AG04450 (cell line): ENCODE data around the gene RFPL1. TPM values are rescaled to one million over a fixed set of nuclear protein-coding genes. Genes with fewer than 3 reads are reported as not detected.

Source experiments
- CTCF ChIA-PET: fragments of 300-600, 350-600 bp; formaldehyde crosslinking; extraction: SDS; loops from one replicate; lab custom pipeline; 2022; ENCODE audit warnings: antibody characterized with exemption, inconsistent platforms; lab: Charles Lee
- POLR2A ChIA-PET: fragments of 350-600 bp; formaldehyde crosslinking; extraction: SDS; loops from one replicate; lab custom pipeline; 2021; ENCODE audit warnings: antibody characterized with exemption, inconsistent platforms; lab: Yijun Ruan, JAX
- DNase-seq: peaks from one replicate; pipeline ENCODE4 v3.0.0-alpha.2; 2011; ENCODE audit warnings: low read depth, low spot score
- H3K27ac ChIP-seq: one replicate; pipeline ENCODE4 v1.5.1; 2012; ENCODE audit warnings: low read depth, low read length, control low read depth
- H3K27me3 ChIP-seq: one replicate; pipeline ENCODE4 v1.6.0; 2012; ENCODE audit warnings: low read length; ENCODE audit not compliant: control insufficient read depth, insufficient read depth
- H3K4me3 ChIP-seq: 2 replicates; pipeline ENCODE4 v1.5.1; 2011; ENCODE audit warnings: mild to moderate bottlenecking, low read depth, low read length, control low read depth
- H3K9me3 ChIP-seq: 2 replicates; pipeline ENCODE4 v1.5.1; 2012; ENCODE audit warnings: low read length; ENCODE audit not compliant: control insufficient read depth, insufficient read depth
- polyA plus RNA-seq: library from polyadenylated mRNA; depleted of rRNA; stranded (reverse); fragments of >200 nt; gene quantifications from 2 replicates; pipeline ENCODE4 v1.2.3, GENCODE V29; 2011
- TF ChIP-seq, protein P1 (sequence below): IDR thresholded peaks from 2 replicates; pipeline ENCODE4 v1.5.1; 2011; ENCODE audit warnings: low read depth, low read length, control low read depth, inconsistent platforms

Gene RFPL1
- polyA plus RNA-seq, 1 experiment = not detected

DNA sequence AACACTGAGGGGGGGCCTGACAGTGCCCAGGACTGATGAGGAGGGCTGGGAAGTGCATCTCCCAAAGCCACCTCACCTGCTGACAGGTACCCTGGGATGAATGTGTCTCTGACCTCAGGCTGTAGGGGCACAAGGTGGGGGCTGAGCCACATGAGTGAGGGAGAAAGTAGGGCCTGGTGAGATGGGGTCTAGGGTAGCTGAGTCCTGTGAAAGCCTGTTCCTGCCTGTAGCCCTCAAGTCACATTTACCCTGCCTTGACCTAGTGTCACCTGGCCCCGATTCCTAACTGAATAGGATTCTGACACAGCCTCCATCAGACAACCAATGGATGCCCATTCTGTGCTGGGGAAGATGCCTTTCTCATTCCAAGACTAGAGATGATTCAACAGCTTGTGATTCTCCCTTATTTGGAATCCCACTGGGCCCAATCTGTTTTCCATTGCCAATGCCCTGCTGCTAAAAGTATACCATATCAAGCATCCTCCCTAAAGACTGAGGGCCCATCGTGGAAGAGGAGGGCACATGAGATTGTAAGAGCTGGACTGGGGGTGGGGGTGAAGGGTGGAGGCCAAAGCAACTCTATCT lies 11.1 kb upstream of the RFPL1 start:
- Histone ChIP-seq H3K27me3 (peaks cover 32% of the 10 kb centered on the region), H3K4me3 (no peak overlapping the region), H3K27ac (no peak overlapping the region), H3K9me3 (no peaks in the 10 kb centered on the region)
- ChIA-PET CTCF (no interaction called here), POLR2A (no interaction called here)
- no peak for DNase-seq
- TF ChIP-seq, protein P1, sequence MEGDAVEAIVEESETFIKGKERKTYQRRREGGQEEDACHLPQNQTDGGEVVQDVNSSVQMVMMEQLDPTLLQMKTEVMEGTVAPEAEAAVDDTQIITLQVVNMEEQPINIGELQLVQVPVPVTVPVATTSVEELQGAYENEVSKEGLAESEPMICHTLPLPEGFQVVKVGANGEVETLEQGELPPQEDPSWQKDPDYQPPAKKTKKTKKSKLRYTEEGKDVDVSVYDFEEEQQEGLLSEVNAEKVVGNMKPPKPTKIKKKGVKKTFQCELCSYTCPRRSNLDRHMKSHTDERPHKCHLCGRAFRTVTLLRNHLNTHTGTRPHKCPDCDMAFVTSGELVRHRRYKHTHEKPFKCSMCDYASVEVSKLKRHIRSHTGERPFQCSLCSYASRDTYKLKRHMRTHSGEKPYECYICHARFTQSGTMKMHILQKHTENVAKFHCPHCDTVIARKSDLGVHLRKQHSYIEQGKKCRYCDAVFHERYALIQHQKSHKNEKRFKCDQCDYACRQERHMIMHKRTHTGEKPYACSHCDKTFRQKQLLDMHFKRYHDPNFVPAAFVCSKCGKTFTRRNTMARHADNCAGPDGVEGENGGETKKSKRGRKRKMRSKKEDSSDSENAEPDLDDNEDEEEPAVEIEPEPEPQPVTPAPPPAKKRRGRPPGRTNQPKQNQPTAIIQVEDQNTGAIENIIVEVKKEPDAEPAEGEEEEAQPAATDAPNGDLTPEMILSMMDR = no peak

- H3K4me3 ChIP-seq = no peak overlapping the region
- POLR2A ChIA-PET = no interaction called here
- peaks cover 41% of the 10 kb centered on the region for H3K27me3 ChIP-seq
- H3K27ac ChIP-seq = no peak overlapping the region
- CTCF ChIA-PET = no interaction called here
- DNase-seq = no peak
- TF ChIP-seq, protein P1 = no peak
- H3K9me3 ChIP-seq = no peaks in the 10 kb centered on the region
These were observed 6.4 kb upstream of the RFPL1 start for GRCh38 chr22:29431986-29432385.

DNA sequence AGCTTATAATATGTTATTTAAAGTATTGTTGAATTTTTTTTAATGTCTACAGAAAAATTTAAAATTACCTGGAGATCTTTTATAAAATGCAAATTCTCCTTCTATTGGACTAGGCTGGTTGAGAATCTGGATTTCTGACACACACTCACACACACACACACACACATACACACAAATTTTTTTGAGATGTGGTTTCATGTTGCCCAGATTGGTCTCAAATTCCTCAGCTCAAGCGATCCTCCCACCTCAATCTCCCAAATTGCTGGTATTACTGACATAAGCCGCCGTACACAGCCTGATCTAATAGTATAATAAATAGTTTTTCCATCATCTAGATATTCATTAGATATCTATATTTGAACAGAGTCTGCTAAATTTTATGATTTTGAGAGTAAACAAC lies 4.5 kb upstream of the RFPL1 start:
- DNase-seq = no peak
- Histone ChIP-seq H3K9me3 (no peaks in the 10 kb centered on the region), H3K4me3 (no peak overlapping the region), H3K27me3 (peaks cover 41% of the 10 kb centered on the region), H3K27ac (no peak overlapping the region)
- ChIA-PET CTCF (interaction anchor here (0.6 kb wide), 1 partner anchor 1173 kb away, joined by 3 read pairs; the partner anchor contains the start of gene TCN2), POLR2A (no interaction called here)
- TF ChIP-seq, protein P1 = no peak

DNA sequence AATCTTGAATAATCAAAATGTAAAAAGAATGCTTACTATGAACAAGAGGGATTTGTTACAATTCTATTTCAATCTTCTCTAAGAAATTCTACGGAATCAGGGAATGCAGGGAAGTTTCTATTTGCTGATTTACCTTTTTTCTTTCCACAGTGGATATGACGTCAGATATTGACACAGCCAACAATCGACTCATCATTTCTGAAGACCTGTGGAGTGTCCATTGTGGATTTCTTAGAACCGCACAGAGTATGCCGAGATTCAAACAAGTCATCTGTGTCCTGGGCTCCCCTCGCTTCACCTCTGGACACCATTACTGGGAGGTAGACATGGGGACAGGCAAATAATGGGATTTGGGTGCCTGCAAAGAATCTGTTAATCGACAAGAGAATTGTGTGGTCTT lies 4.1 kb upstream of the RFPL1 start:
- H3K27me3 ChIP-seq = peaks cover 36% of the 10 kb centered on the region
- TF ChIP-seq, protein P1 = no peak
- POLR2A ChIA-PET = no interaction called here

GRCh38 chr22:29435236-29436136 lies 2.9 kb upstream of the RFPL1 start:
- Histone ChIP-seq H3K9me3 (no peaks in the 10 kb centered on the region), H3K27ac (no peak overlapping the region), H3K27me3 (peaks cover 31% of the 10 kb centered on the region), H3K4me3 (no peak overlapping the region)
- ChIA-PET CTCF (no interaction called here), POLR2A (no interaction called here)
- TF ChIP-seq, protein P1 = no peak
- DNase-seq = no peak

More for the DNA sequence above, 4.1 kb upstream of the RFPL1 start:
- DNase-seq = no peak
- H3K27ac ChIP-seq = no peak overlapping the region
- H3K9me3 ChIP-seq = no peaks in the 10 kb centered on the region
- CTCF ChIA-PET = interaction anchor here (0.6 kb wide), 1 partner anchor 1173 kb away, joined by 3 read pairs; the partner anchor contains the start of gene TCN2
- H3K4me3 ChIP-seq = no peak overlapping the region
